Choroid plexus epithelial cell (primary cell): ENCODE data around the gene RASGRP4.

Experiments used
- DNase-seq: peaks from one replicate; pipeline ENCODE4 v3.0.0-alpha.2; 2010; ENCODE audit warnings: low read depth
- H3K4me3 ChIP-seq: 2 replicates; pipeline ENCODE4 v1.5.1; 2011; ENCODE audit warnings: low read depth, mild to moderate bottlenecking, control low read depth, low read length, moderate library complexity
- CTCF ChIP-seq: conservative IDR thresholded peaks from 2 replicates; pipeline ENCODE4 v1.5.1; 2011; ENCODE audit warnings: low read depth, mild to moderate bottlenecking, control low read depth, inconsistent platforms, low read length, moderate library complexity

The RASGRP4 gene

GRCh38 chr19:38425222-38425809 lies 703 bp downstream of the RASGRP4 start:
- TF ChIP-seq CTCF = no peak
- no peak overlapping the region for H3K4me3 ChIP-seq
- no peak for DNase-seq

- H3K4me3 ChIP-seq = no peak overlapping the region
- TF ChIP-seq CTCF = no peak
- no peak for DNase-seq
Observed at GRCh38 chr19:38424272-38424671, 1.7 kb downstream of the RASGRP4 start.

GRCh38 chr19:38422438-38422837 lies 3.6 kb downstream of the RASGRP4 start:
- H3K4me3 ChIP-seq = no peak overlapping the region
- DNase-seq = no peak
- TF ChIP-seq CTCF = no peak

- no peak for TF ChIP-seq CTCF
- no peak for DNase-seq
- H3K4me3 ChIP-seq = no peak overlapping the region
Observed at GRCh38 chr19:38421856-38422255, 4.2 kb downstream of the RASGRP4 start.

- DNase-seq = no peak
- H3K4me3 ChIP-seq = no peak overlapping the region
- TF ChIP-seq CTCF = no peak
Observed at GRCh38 chr19:38420935-38421334, 5.1 kb downstream of the RASGRP4 start.

GRCh38 chr19:38417544-38418506 lies 8.2 kb downstream of the RASGRP4 start:
- no peak for TF ChIP-seq CTCF
- no peak for DNase-seq

More at GRCh38 chr19:38417544-38418506, 8.2 kb downstream of the RASGRP4 start:
- H3K4me3 ChIP-seq = no peak overlapping the region
